Astrocyte (in vitro differentiated cells and primary cell): ENCODE results near the gene DRD2. TPM values are rescaled to one million over a fixed set of nuclear protein-coding genes. Genes with fewer than 3 reads are reported as not detected.

Experiments
- DNase-seq: peaks from one replicate; pipeline ENCODE4 v3.0.0-alpha.2; 2010; ENCODE audit warnings: low read depth
- FAIRE-seq: peaks from 2 replicates; lab custom pipeline; 2011; peaks lifted over from hg19 to GRCh38; lab: Jason Lieb, UNC
- H2AFZ ChIP-seq: 2 replicates; pipeline ENCODE4 v1.6.0; 2012; ENCODE audit warnings: low read depth, low read length, inconsistent platforms
- H3K27ac ChIP-seq: 2 replicates; pipeline ENCODE4 v1.5.1; 2011; ENCODE audit warnings: low read depth, low read length, inconsistent platforms
- H3K27me3 ChIP-seq: 2 replicates; pipeline ENCODE4 v1.6.0; 2011; ENCODE audit warnings: low read length, inconsistent platforms; ENCODE audit not compliant: insufficient read depth
- H3K36me3 ChIP-seq: 2 replicates; pipeline ENCODE4 v1.5.1; 2011; ENCODE audit warnings: low read length, inconsistent platforms; ENCODE audit not compliant: insufficient read depth
- H3K4me1 ChIP-seq: 2 replicates; pipeline ENCODE4 v1.5.1; 2011; ENCODE audit warnings: low read length, inconsistent platforms; ENCODE audit not compliant: insufficient read depth
- H3K4me2 ChIP-seq: 2 replicates; pipeline ENCODE4 v1.6.0; 2012; ENCODE audit warnings: low read length, inconsistent platforms
- H3K4me3 ChIP-seq: 2 replicates; pipeline ENCODE4 v1.5.1; 2011; ENCODE audit warnings: low read depth, mild to moderate bottlenecking, low read length, inconsistent platforms; ENCODE audit not compliant: insufficient read depth
- H3K79me2 ChIP-seq: 2 replicates; pipeline ENCODE4 v1.6.0; 2012; ENCODE audit warnings: mild to moderate bottlenecking, low read length, inconsistent platforms; ENCODE audit not compliant: insufficient read depth
- H3K9ac ChIP-seq: 2 replicates; pipeline ENCODE4 v1.6.0; 2012; ENCODE audit warnings: mild to moderate bottlenecking, low read length, inconsistent platforms
- H3K9me3 ChIP-seq: 2 replicates; pipeline ENCODE4 v1.5.1; 2012; ENCODE audit warnings: low read depth, mild to moderate bottlenecking, low read length, inconsistent platforms; ENCODE audit not compliant: insufficient read depth
- H4K20me1 ChIP-seq: 2 replicates; pipeline ENCODE4 v1.6.0; 2012; ENCODE audit warnings: low read length, inconsistent platforms; ENCODE audit not compliant: insufficient read depth
- H3K27ac Mint-ChIP-seq: one replicate; pipeline ENCODE4 v1.8.0; 2021; ENCODE audit warnings: mild to moderate bottlenecking, mixed read lengths; ENCODE audit not compliant: unreplicated experiment
- H3K27me3 Mint-ChIP-seq: one replicate; pipeline ENCODE4 v1.8.0; 2021; ENCODE audit warnings: low read depth, mixed read lengths; ENCODE audit not compliant: unreplicated experiment
- H3K36me3 Mint-ChIP-seq: one replicate; pipeline ENCODE4 v1.8.0; 2021; ENCODE audit warnings: low read depth, mixed read lengths; ENCODE audit not compliant: unreplicated experiment
- H3K4me1 Mint-ChIP-seq: one replicate; pipeline ENCODE4 v1.8.0; 2021; ENCODE audit warnings: low read depth, mixed read lengths; ENCODE audit not compliant: unreplicated experiment
- H3K4me3 Mint-ChIP-seq: one replicate; pipeline ENCODE4 v1.8.0; 2021; ENCODE audit warnings: mild to moderate bottlenecking, moderate library complexity, mixed read lengths; ENCODE audit not compliant: unreplicated experiment
- H3K9me3 Mint-ChIP-seq: one replicate; pipeline ENCODE4 v1.8.0; 2021; ENCODE audit warnings: mild to moderate bottlenecking, mixed read lengths; ENCODE audit not compliant: unreplicated experiment
- CTCF ChIP-seq: IDR thresholded peaks from 2 replicates; pipeline ENCODE4 v1.5.1; 2011; ENCODE audit warnings: low read depth, mild to moderate bottlenecking, inconsistent platforms, low read length, moderate library complexity; ENCODE audit not compliant: insufficient read depth
- EZH2 ChIP-seq: IDR thresholded peaks from 2 replicates; pipeline ENCODE4 v1.6.1; 2012; ENCODE audit warnings: mild to moderate bottlenecking, low read length, inconsistent platforms; ENCODE audit not compliant: insufficient read depth
- total RNA-seq: library from RNA; stranded (reverse); gene quantifications from 2 replicates; pipeline ENCODE4 v1.2.1, GENCODE V29; 2021

DRD2 gene
- total RNA-seq, 1 donor from 2014 or later = not detected

GRCh38 chr11:113393501-113393985 lies 81.7 kb downstream of the DRD2 start:
- no peaks in the 10 kb centered on the region for H3K36me3 ChIP-seq
- H4K20me1 ChIP-seq = no peaks in the 10 kb centered on the region
- no peak for TF ChIP-seq EZH2
- no peak for TF ChIP-seq CTCF
- DNase-seq (no peak), FAIRE-seq (no peak)
- Mint-ChIP-seq H3K4me3 (no peak overlapping the region), H3K27me3 (peaks cover 31% of the 10 kb centered on the region), H3K27ac (no peak overlapping the region), H3K9me3 (no peaks in the 10 kb centered on the region), H3K4me1 (no peaks in the 10 kb centered on the region), H3K36me3 (no peaks in the 10 kb centered on the region)
- H2AFZ ChIP-seq = no peak overlapping the region
- no peak overlapping the region for H3K27ac ChIP-seq
- H3K79me2 ChIP-seq = no peaks in the 10 kb centered on the region
- no peaks in the 10 kb centered on the region for H3K4me1 ChIP-seq
- no peak overlapping the region for H3K4me3 ChIP-seq
- no peak overlapping the region for H3K4me2 ChIP-seq
- no peak overlapping the region for H3K9ac ChIP-seq
- no peaks in the 10 kb centered on the region for H3K9me3 ChIP-seq
- H3K27me3 ChIP-seq = peaks cover 21% of the 10 kb centered on the region

- Mint-ChIP-seq H3K27me3 (peaks cover 26% of the 10 kb centered on the region), H3K4me3 (no peak overlapping the region), H3K4me1 (no peaks in the 10 kb centered on the region), H3K36me3 (no peaks in the 10 kb centered on the region), H3K27ac (no peak overlapping the region), H3K9me3 (no peaks in the 10 kb centered on the region)
- Histone ChIP-seq H3K79me2 (no peaks in the 10 kb centered on the region), H3K4me2 (no peak overlapping the region), H3K36me3 (no peaks in the 10 kb centered on the region), H3K9ac (no peak overlapping the region), H3K4me1 (no peaks in the 10 kb centered on the region), H3K4me3 (no peak overlapping the region), H4K20me1 (no peaks in the 10 kb centered on the region), H3K27ac (no peak overlapping the region), H3K9me3 (no peaks in the 10 kb centered on the region), H3K27me3 (peaks cover 27% of the 10 kb centered on the region), H2AFZ (no peak overlapping the region)
- DNase-seq (no peak), FAIRE-seq (no peak)
- TF ChIP-seq EZH2 (no peak), CTCF (no peak)
These were observed 82.8 kb downstream of the DRD2 start for GRCh38 chr11:113392236-113392921.

GRCh38 chr11:113389272-113389671 lies 85.9 kb downstream of the DRD2 start:
- Mint-ChIP-seq H3K27ac (no peak overlapping the region), H3K4me3 (no peak overlapping the region), H3K4me1 (peaks cover 13% of the 10 kb centered on the region), H3K27me3 (peaks cover 16% of the 10 kb centered on the region), H3K36me3 (no peaks in the 10 kb centered on the region), H3K9me3 (no peaks in the 10 kb centered on the region)
- TF ChIP-seq EZH2 = no peak
- no peak for TF ChIP-seq CTCF
- no peak for DNase-seq
- no peak for FAIRE-seq
- no peak overlapping the region for H3K4me3 ChIP-seq
- no peak overlapping the region for H3K4me2 ChIP-seq
- H3K9ac ChIP-seq = no peak overlapping the region
- no peak overlapping the region for H2AFZ ChIP-seq
- no peaks in the 10 kb centered on the region for H3K36me3 ChIP-seq
- no peaks in the 10 kb centered on the region for H3K79me2 ChIP-seq
- H3K9me3 ChIP-seq = no peaks in the 10 kb centered on the region
- no peak overlapping the region for H3K27ac ChIP-seq
- H3K27me3 ChIP-seq = peaks cover 32% of the 10 kb centered on the region
- H4K20me1 ChIP-seq = no peaks in the 10 kb centered on the region
- peaks cover 10% of the 10 kb centered on the region for H3K4me1 ChIP-seq
